Liver (tissue), 3 donors: ENCODE measurements around the gene LRRC36.

Source experiments
- ATF3 ChIP-seq: IDR thresholded peaks from 2 replicates; pipeline ENCODE4 v1.6.1; 2016; ENCODE audit warnings: antibody characterized with exemption
- CTCF ChIP-seq: fragments of 150-350 bp; IDR thresholded peaks from 2 replicates; pipeline ENCODE4 v1.5.1; 2017; ENCODE audit warnings: improper control_type of control experiment, low read depth, low read length; ENCODE audit not compliant: missing input control
- GABPA ChIP-seq, 2 donors: IDR thresholded peaks in 1 of 2; conservative IDR thresholded peaks in 1 of 2; 2 replicates each; pipeline ENCODE4 v1.6.1; 2016; ENCODE audit warnings: antibody characterized with exemption in 2 of 2, mild to moderate bottlenecking in 1 of 2, moderate library complexity in 1 of 2
- HNF4G ChIP-seq: IDR thresholded peaks from 2 replicates; pipeline ENCODE4 v1.6.1; 2016; ENCODE audit warnings: antibody characterized with exemption
- MAX ChIP-seq: IDR thresholded peaks from 2 replicates; pipeline ENCODE4 v1.6.1; 2016; ENCODE audit warnings: antibody characterized with exemption
- RAD21 ChIP-seq, 2 donors: IDR thresholded peaks; 2 replicates each; pipeline ENCODE4 v1.6.1; 2016; ENCODE audit warnings: antibody characterized with exemption in 2 of 2, mild to moderate bottlenecking in 2 of 2
- REST ChIP-seq: IDR thresholded peaks from 2 replicates; pipeline ENCODE4 v1.6.1; 2016; ENCODE audit warnings: antibody characterized with exemption, mild to moderate bottlenecking
- RXRA ChIP-seq, 2 donors: IDR thresholded peaks; 2 replicates each; pipeline ENCODE4 v1.6.1; 2017 to 2018; ENCODE audit warnings: antibody characterized with exemption in 2 of 2, mild to moderate bottlenecking in 1 of 2
- SP1 ChIP-seq: IDR thresholded peaks from 2 replicates; pipeline ENCODE4 v1.6.1; 2018; ENCODE audit warnings: antibody characterized with exemption, mild to moderate bottlenecking
- ZBTB33 ChIP-seq: IDR thresholded peaks from 2 replicates; pipeline ENCODE4 v1.6.1; 2016; ENCODE audit warnings: antibody characterized with exemption
- donor health status: healthy.
- donor health status: healthy.

- TF ChIP-seq CTCF (no peak), RAD21 (IDR thresholded peaks at IDR 0.05) (no peak), MAX (no peak), REST (no peak), ZBTB33 (no peak), SP1 (no peak), GABPA (IDR thresholded peaks at IDR 0.05 in 1 of 2, conservative IDR thresholded peaks at IDR 0.05 in 1 of 2) (no peak), HNF4G (no peak), RXRA (IDR thresholded peaks at IDR 0.05) (no peak), ATF3 (no peak)
Measured at GRCh38 chr16:67341250-67341649, 14.6 kb downstream of the LRRC36 start.
